Breast epithelium (tissue), 4 donors: ENCODE data around the gene LRRC70. TPM values are rescaled to one million over a fixed set of nuclear protein-coding genes. Genes with fewer than 3 reads are reported as not detected.

ENCODE experiments used
- DNase-seq, 2 donors: peaks; one replicate each; pipeline ENCODE4 v3.0.0-alpha.2; 2019; ENCODE audit warnings: low spot score in 2 of 2
- H3K27ac ChIP-seq, 2 donors: fragments of 200-600 bp; sonication (generic) in 1 of 2; one replicate each; pipeline ENCODE4 v1.5.1; 2016 to 2019; ENCODE audit warnings: mild to moderate bottlenecking in 1 of 2
- H3K27me3 ChIP-seq, 2 donors: fragments of 200-600 bp; sonication (generic) in 1 of 2; one replicate each; pipeline versions ENCODE4 v1.5.1 to v1.6.0; 2017 to 2019; ENCODE audit warnings: control low read depth in 1 of 2, mild to moderate bottlenecking in 1 of 2
- H3K36me3 ChIP-seq: fragments of 200-600 bp; one replicate; pipeline ENCODE4 v1.5.1; 2019
- H3K4me1 ChIP-seq, 2 donors: fragments of 200-600 bp; sonication (generic); one replicate each; pipeline ENCODE4 v1.5.1; 2016 to 2019; ENCODE audit warnings: control low read depth in 1 of 2
- H3K4me3 ChIP-seq, 3 donors: fragments of 200-600 bp; sonication (generic); 1 replicate in 2 of 3; 2 replicates in 1 of 3; pipeline ENCODE4 v1.5.1; 2016 to 2019; ENCODE audit warnings: mild to moderate bottlenecking in 3 of 3, moderate library complexity in 2 of 3
- H3K9me3 ChIP-seq, 2 donors: fragments of 200-600 bp; sonication (generic) in 1 of 2; one replicate each; pipeline ENCODE4 v1.5.1; 2016 to 2019; ENCODE audit warnings: control low read depth in 1 of 2
- CTCF ChIP-seq, 3 donors: fragments of 450-650 bp; IDR thresholded peaks; one replicate each; pipeline ENCODE4 v1.5.1; 2016 to 2017; ENCODE audit warnings: antibody characterized with exemption in 3 of 3, mild to moderate bottlenecking in 3 of 3, moderate library complexity in 3 of 3
- POLR2A ChIP-seq: fragments of 450-650 bp; IDR thresholded peaks from one replicate; pipeline ENCODE4 v1.6.1; 2016; ENCODE audit warnings: antibody characterized with exemption, mild to moderate bottlenecking, moderate library complexity
- POLR2AphosphoS5 ChIP-seq, 3 donors: sonication (generic); formaldehyde crosslinking; IDR thresholded peaks; one replicate each; pipeline ENCODE4 v1.6.1; 2017; ENCODE audit warnings: antibody characterized with exemption in 3 of 3
- intact Hi-C: fragments of 100-400 bp; cut with DNase I; formaldehyde crosslinking; loops from one replicate; pipeline ENCODE4 v1.15.1; 2023; ENCODE audit warnings: low total_unique reads
- total RNA-seq, 3 donors: library from RNA; depleted of rRNA; stranded (reverse); fragments of >200 nt; gene quantifications; one replicate each; pipeline ENCODE4 v1.1.0, GENCODE V29; 2016

LRRC70 gene
- total RNA-seq, 3 donors from 2014 or later: 6.4 to 9.5 (median 8.6) TPM

- Histone ChIP-seq H3K4me3 (no peak overlapping the region), H3K4me1 (no peaks in the 10 kb centered on the region), H3K27ac (no peak overlapping the region), H3K9me3 (no peaks in the 10 kb centered on the region), H3K36me3 (no peaks in the 10 kb centered on the region), H3K27me3 (no peaks in the 10 kb centered on the region)
- intact Hi-C loops: no loop called here
- TF ChIP-seq CTCF (IDR thresholded peaks at IDR 0.05) (no peak), POLR2AphosphoS5 (IDR thresholded peaks at IDR 0.05) (no peak), POLR2A (no peak)
- DNase-seq: no peak
These were observed 4.0 kb upstream of the LRRC70 start for GRCh38 chr5:62574599-62574998.

- H3K27ac ChIP-seq: no peak overlapping the region
- no peaks in the 10 kb centered on the region for H3K4me1 ChIP-seq
- peaks cover 3% of the 10 kb centered on the region for H3K36me3 ChIP-seq
- TF ChIP-seq POLR2A: no peak
- no peak for TF ChIP-seq POLR2AphosphoS5 (IDR thresholded peaks at IDR 0.05)
- TF ChIP-seq CTCF (IDR thresholded peaks at IDR 0.05): no peak
- no peak overlapping the region for H3K4me3 ChIP-seq
- no peaks in the 10 kb centered on the region for H3K27me3 ChIP-seq
- no peak for DNase-seq
- H3K9me3 ChIP-seq: no peaks in the 10 kb centered on the region
- intact Hi-C loops: no loop called here
These were observed 3.6 kb upstream of the LRRC70 start for GRCh38 chr5:62575066-62575465.

- H3K4me1 ChIP-seq: no peaks in the 10 kb centered on the region
- TF ChIP-seq CTCF (IDR thresholded peaks at IDR 0.05): no peak
- no peak for TF ChIP-seq POLR2AphosphoS5 (IDR thresholded peaks at IDR 0.05)
- TF ChIP-seq POLR2A: no peak
- H3K27me3 ChIP-seq: no peaks in the 10 kb centered on the region
- H3K36me3 ChIP-seq: peaks cover 4% of the 10 kb centered on the region
- no peak for DNase-seq
- H3K27ac ChIP-seq: no peak overlapping the region
- no peaks in the 10 kb centered on the region for H3K9me3 ChIP-seq
- H3K4me3 ChIP-seq: no peak overlapping the region
- intact Hi-C loops: no loop called here
These were observed 3.1 kb upstream of the LRRC70 start for GRCh38 chr5:62575489-62575888.

GRCh38 chr5:62576570-62577170 lies 1.9 kb upstream of the LRRC70 start:
- no peak for DNase-seq
- no peak for TF ChIP-seq POLR2A
- no peak for TF ChIP-seq POLR2AphosphoS5 (IDR thresholded peaks at IDR 0.05)
- H3K27ac ChIP-seq: no peak overlapping the region
- peaks cover 4% of the 10 kb centered on the region for H3K36me3 ChIP-seq
- intact Hi-C loops: no loop called here
- H3K4me3 ChIP-seq: no peak overlapping the region
- no peaks in the 10 kb centered on the region for H3K27me3 ChIP-seq
- no peaks in the 10 kb centered on the region for H3K9me3 ChIP-seq
- H3K4me1 ChIP-seq: no peaks in the 10 kb centered on the region

GRCh38 chr5:62577488-62577887 lies 1.1 kb upstream of the LRRC70 start:
- Histone ChIP-seq H3K4me1 (no peaks in the 10 kb centered on the region), H3K36me3 (peaks cover 4% of the 10 kb centered on the region)
- no peak for DNase-seq

More at GRCh38 chr5:62577488-62577887, 1.1 kb upstream of the LRRC70 start:
- no peak overlapping the region for H3K4me3 ChIP-seq
- H3K27me3 ChIP-seq: no peaks in the 10 kb centered on the region
- no peak overlapping the region for H3K27ac ChIP-seq
- no peak for TF ChIP-seq POLR2AphosphoS5 (IDR thresholded peaks at IDR 0.05)
- TF ChIP-seq CTCF (IDR thresholded peaks at IDR 0.05): no peak
- no peak for TF ChIP-seq POLR2A
- no peaks in the 10 kb centered on the region for H3K9me3 ChIP-seq
- intact Hi-C loops: no loop called here
